A673 (cell line): ENCODE results near the gene ARHGAP24.

ENCODE experiments used
- CTCF ChIP-seq: fragments of 300-800, 200-600 bp; sonication (generic); conservative IDR thresholded peaks from 2 replicates; pipeline ENCODE4 v1.5.1; 2017; ENCODE audit warnings: low read depth, mild to moderate bottlenecking, antibody characterized with exemption, low read length, moderate library complexity, mixed read lengths
- EZH2 ChIP-seq: fragments of 200-600 bp; sonication (generic); IDR thresholded peaks from 2 replicates; pipeline ENCODE4 v1.6.1; 2017; ENCODE audit warnings: borderline replicate concordance, low read depth, mild to moderate bottlenecking, mixed read lengths, antibody characterized with exemption, low read length; ENCODE audit not compliant: poor library complexity, severe bottlenecking

- TF ChIP-seq CTCF (no peak), EZH2 (no peak)
Observed at GRCh38 chr4:85446141-85446861, 28.6 kb upstream of the ARHGAP24 start.
